Measurements from ENCODE around the gene DCDC2.
A peak's percentile ranks its signal among the peaks of the same experiment; 100 is the strongest.
"Not testable (repeated sequence)": the region's sequence is repeated elsewhere in the genome, so short reads cannot be mapped to it uniquely, and the experiment has no call there.

DCDC2 gene

GRCh38 chr6:24324617-24325016, 33.2 kb downstream of the DCDC2 start:
- no peak for DNase-seq (ENCODE audit: low spot score)

- peak; percentile 7 for DNase-seq (ENCODE audit: low spot score)
Measured at GRCh38 chr6:24323632-24324337, 34.1 kb downstream of the DCDC2 start.

DNA sequence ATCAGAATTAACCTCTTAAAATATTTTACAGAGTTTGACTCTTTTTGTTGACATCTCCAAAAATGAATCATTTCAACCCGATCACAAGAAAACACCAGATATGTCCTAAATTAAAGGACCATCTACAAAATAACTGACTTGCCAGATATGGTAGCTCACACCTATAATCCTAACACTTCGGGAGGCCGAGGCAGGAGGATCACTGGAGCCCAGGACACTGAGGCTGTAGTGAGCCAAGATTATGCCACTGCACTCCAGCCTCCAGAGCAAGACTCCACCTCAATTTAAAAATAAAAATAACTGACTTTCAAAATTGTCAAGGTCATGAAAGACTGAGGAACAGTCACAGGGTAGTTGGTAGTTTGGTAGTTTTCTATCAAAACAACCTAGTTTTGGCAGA, 34.9 kb downstream of the DCDC2 start:
- DNase-seq (ENCODE audit: low spot score): no peak

GRCh38 chr6:24322446-24322845, 35.4 kb downstream of the DCDC2 start:
- not testable (repeated sequence) for DNase-seq (ENCODE audit: low spot score)

DNA sequence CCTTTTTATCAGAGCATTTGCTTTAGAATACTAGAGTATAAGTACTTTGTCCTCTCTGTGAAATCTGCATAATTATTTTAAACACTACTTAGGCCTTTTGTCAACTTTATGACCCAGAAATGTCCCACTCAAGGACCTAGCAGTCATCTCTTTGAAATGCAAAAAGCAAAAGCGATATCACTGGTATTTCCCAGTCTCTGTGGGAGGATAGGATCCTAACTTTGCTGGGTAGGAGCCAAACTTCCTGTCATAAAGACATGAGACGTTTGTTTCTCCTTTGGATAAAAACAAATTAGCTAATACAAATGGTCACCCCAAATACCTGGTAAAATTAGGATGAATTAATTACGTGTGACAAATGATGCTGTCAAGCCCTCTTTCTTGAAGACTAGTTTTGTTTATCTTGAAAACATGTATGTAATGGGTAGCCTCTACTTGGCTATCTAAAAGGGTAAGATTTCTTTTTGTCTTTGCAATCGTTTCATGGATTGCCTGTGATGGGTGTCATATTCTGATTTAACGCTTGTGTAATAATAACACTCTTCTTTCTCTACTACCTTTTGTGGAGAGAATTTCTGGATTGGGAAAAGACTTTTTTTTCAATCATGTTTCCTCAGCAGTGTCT, 36.2 kb downstream of the DCDC2 start:
- DNase-seq (ENCODE audit: low spot score): no peak

DNA sequence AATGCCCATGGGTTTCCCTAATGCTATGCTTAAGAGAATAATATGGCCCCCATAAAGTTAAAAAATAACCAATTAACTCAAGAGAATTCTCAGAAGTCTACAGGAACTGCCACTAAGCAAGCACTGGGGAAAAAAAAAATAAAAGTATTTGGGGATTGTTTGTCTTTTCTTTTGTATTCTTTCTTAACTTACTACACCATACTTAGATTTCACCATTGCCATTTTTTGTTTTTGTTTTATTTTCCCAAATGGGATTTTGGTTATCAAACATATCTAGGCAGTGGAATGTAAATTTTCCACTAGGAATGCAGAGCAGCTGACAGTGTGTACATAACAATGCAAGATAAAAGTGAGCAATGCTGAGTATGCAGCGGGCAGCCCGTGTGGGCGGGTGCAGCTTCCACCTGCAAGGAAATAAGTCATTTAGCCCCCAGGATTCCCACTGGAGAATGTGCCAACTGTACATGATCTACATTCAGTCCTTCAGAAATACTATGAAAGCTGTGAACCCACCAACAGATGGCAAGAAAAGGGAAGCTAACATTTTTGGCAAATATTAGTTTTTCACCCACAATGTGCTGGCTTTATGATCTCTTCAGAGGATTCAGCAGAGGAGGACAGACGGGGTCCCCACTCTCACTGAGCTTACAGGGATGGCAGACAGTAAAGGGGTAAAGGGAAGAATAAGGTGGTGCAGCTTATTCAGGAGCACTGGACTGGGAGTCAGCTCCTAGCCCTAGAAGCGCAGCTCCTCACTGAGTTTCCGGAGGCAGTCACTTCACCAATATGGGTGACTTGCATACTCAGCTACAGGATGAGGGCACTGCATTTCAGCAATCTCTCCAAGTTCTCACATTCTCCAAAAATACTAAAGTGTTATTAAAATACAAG, 44.4 kb downstream of the DCDC2 start:
- peak; percentile 49 for DNase-seq (ENCODE audit: low spot score)

- not testable (repeated sequence) for DNase-seq (ENCODE audit: low spot score)
Measured at GRCh38 chr6:24311775-24312174, 46.1 kb downstream of the DCDC2 start.

DNA sequence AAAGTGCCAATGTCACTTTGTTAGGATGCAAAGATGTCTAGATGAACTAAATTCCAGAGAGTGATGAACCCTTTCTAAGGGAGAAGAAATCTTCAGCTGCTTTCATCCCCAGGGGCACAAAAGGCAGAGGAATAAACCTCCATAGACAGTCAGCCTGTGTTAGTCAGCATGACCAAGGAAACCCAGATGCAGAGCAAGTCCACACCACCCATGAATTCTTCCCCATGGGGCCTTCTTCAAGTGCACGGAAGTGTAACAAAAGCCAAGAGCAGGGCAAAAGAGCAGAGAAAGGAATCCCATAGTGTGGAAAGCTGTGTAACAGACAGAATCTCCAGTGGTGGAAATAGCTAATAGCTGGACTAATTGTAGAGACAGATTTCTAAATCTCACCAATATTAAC, 50.0 kb downstream of the DCDC2 start:
- DNase-seq (ENCODE audit: low spot score): no peak

DNA sequence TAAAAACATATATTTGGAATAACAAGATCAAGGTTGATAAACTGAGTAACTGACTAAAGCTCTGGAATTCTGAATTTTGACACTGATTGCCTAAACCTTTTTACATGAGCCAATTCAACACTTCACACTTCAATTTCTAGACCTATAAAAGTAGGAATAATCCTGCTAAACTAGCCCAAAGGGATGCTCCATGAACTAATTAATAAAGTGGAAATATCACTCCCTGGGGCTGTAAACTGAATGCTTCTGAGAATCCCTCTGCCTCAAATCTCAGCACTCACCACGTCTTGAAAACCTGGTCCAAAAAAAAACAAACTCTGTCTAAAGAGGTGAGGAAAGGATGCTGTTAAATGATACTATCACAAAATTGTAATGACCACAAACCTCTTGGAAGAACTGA, 50.9 kb downstream of the DCDC2 start:
- no peak for DNase-seq (ENCODE audit: low spot score)

- DNase-seq (ENCODE audit: low spot score): no peak
Measured at GRCh38 chr6:24306038-24306437, 51.8 kb downstream of the DCDC2 start.

- DNase-seq (ENCODE audit: low spot score): no peak
Measured at GRCh38 chr6:24296944-24297343, 60.9 kb downstream of the DCDC2 start.

- DNase-seq (ENCODE audit: low spot score): not testable (repeated sequence)
Measured at GRCh38 chr6:24293852-24294251, 64.0 kb downstream of the DCDC2 start.

GRCh38 chr6:24287239-24287638, 70.6 kb downstream of the DCDC2 start:
- DNase-seq (ENCODE audit: low spot score): no peak

- no peak for DNase-seq (ENCODE audit: low spot score)
Measured at GRCh38 chr6:24284006-24284405, 73.9 kb downstream of the DCDC2 start.

GRCh38 chr6:24283043-24283985, 74.5 kb downstream of the DCDC2 start:
- DNase-seq (ENCODE audit: low spot score): peak; percentile 71

DNA sequence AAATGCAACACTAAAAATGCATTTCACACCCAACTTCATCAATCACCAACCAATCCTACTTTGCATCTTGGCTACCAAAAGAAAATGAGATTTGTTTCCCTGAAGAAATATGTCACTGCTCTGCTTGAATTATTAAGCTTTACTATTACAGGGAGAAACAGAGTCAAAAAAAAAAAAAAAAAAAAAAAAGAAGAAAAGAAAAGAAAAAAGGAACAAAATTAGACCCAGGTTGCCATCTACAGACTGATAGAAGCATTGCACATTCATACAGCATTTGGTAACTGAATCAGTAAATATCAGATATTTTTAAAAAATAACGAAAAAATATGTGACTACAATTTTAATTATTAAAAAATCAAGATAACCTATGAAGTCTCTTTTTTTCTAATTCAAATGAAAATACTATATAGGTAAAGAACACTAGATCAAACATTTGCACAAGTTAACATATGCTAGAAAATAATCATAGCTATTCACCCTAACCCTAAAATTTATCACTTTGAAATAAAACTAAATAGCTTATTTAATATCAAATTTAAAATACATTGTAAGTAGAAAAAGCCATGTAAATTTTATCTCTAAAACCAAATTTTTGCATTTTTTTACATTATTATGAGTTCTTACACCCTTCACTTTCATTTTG, 83.3 kb downstream of the DCDC2 start:
- DNase-seq (ENCODE audit: low spot score): peak; percentile 12

GRCh38 chr6:24273096-24273870, 84.6 kb downstream of the DCDC2 start:
- DNase-seq (ENCODE audit: low spot score): no peak

- DNase-seq (ENCODE audit: low spot score): no peak
Measured at GRCh38 chr6:24272553-24272952, 85.3 kb downstream of the DCDC2 start.

- DNase-seq (ENCODE audit: low spot score): no peak
Measured at GRCh38 chr6:24272148-24272547, 85.7 kb downstream of the DCDC2 start.

- no peak for DNase-seq (ENCODE audit: low spot score)
Measured at GRCh38 chr6:24270011-24270410, 87.8 kb downstream of the DCDC2 start.

All from SW480 (cell line).